Caco-2 (cell line): ENCODE measurements around the gene RANBP10. TPM values are rescaled to one million over a fixed set of nuclear protein-coding genes. Genes with fewer than 3 reads are reported as not detected.

ENCODE experiments used
- Bru-seq: library from RNA; stranded (reverse); fragments of 400-500 nt; gene quantifications from one replicate; lab custom pipeline; 2021; lab: Mats Ljungman, UMichigan
- BruChase-seq, 2 experiments: library from RNA; stranded (reverse); fragments of 400-500 nt; gene quantifications; one replicate each; lab custom pipeline; 2021; lab: Mats Ljungman, UMichigan
- BruUV-seq: library from RNA; stranded (reverse); fragments of 400-500 nt; replicated peaks from 2 replicates; lab custom pipeline; 2021; lab: Mats Ljungman, UMichigan
- CTCF ChIA-PET: fragments of 300-600 bp; sonication (Branson Sonifier 250); formaldehyde crosslinking; loops from one replicate; lab custom pipeline; 2022; ENCODE audit warnings: antibody characterized with exemption; lab: Charles Lee
- POLR2A ChIA-PET: fragments of 300-600 bp; sonication (Branson Sonifier 250); formaldehyde crosslinking; loops from one replicate; lab custom pipeline; 2022; ENCODE audit warnings: antibody characterized with exemption; lab: Charles Lee
- DNase-seq, 2 experiments: peaks; one replicate each; pipeline versions ENCODE4 v3.0.0 to v3.0.0-alpha.2; 2020 to 2022
- H3K27me3 ChIP-seq: replicated peaks from 2 replicates; pipeline ENCODE4 v1.6.0; 2011; ENCODE audit warnings: low read length; ENCODE audit not compliant: control insufficient read depth, insufficient read depth
- H3K36me3 ChIP-seq: 2 replicates; pipeline ENCODE4 v1.5.1; 2011; ENCODE audit warnings: low read length; ENCODE audit not compliant: control insufficient read depth, insufficient read depth
- H3K4me1 ChIP-seq: fragments of 250-450 bp; sonication (Bioruptor Pico); 2 replicates; pipeline ENCODE4 v1.5.1; 2020; ENCODE audit warnings: mild to moderate bottlenecking
- H3K4me3 ChIP-seq: 2 replicates; pipeline ENCODE4 v1.5.1; 2011; ENCODE audit warnings: low read depth, mild to moderate bottlenecking, control low read depth, low read length
- H3K9me3 ChIP-seq: fragments of 250-450 bp; sonication (Bioruptor Pico); 2 replicates; pipeline ENCODE4 v1.5.1; 2020; ENCODE audit warnings: mild to moderate bottlenecking, moderate library complexity
- H3K27ac Mint-ChIP-seq: one replicate; pipeline ENCODE4 v1.8.0; 2022; ENCODE audit warnings: mixed read lengths; ENCODE audit not compliant: unreplicated experiment
- H3K27me3 Mint-ChIP-seq: one replicate; pipeline ENCODE4 v1.8.0; 2022; ENCODE audit warnings: mixed read lengths; ENCODE audit not compliant: insufficient read depth, unreplicated experiment
- H3K36me3 Mint-ChIP-seq: one replicate; pipeline ENCODE4 v1.8.0; 2022; ENCODE audit warnings: mild to moderate bottlenecking, mixed read lengths; ENCODE audit not compliant: insufficient read depth, unreplicated experiment
- H3K4me1 Mint-ChIP-seq: one replicate; pipeline ENCODE4 v1.8.0; 2022; ENCODE audit warnings: low read depth, mixed read lengths; ENCODE audit not compliant: unreplicated experiment
- H3K4me3 Mint-ChIP-seq: one replicate; pipeline ENCODE4 v1.8.0; 2022; ENCODE audit warnings: mild to moderate bottlenecking, moderate library complexity, mixed read lengths; ENCODE audit not compliant: unreplicated experiment
- H3K9me3 Mint-ChIP-seq: one replicate; pipeline ENCODE4 v1.8.0; 2022; ENCODE audit warnings: mixed read lengths; ENCODE audit not compliant: unreplicated experiment
- CTCF ChIP-seq, 2 experiments: fragments of 200-600 bp in 1 of 2; IDR thresholded peaks; 1 replicate in 1 of 2; 2 replicates in 1 of 2; pipeline versions ENCODE4 v1.5.1 to v1.8.0; 2011 to 2022; ENCODE audit warnings: antibody characterized with exemption in 1 of 2, control low read depth in 1 of 2, inconsistent platforms in 1 of 2, low read depth in 1 of 2, low read length in 1 of 2, mild to moderate bottlenecking in 1 of 2, moderate library complexity in 1 of 2; ENCODE audit not compliant: insufficient read depth in 1 of 2, severe bottlenecking in 1 of 2, unreplicated experiment in 1 of 2
- intact Hi-C: fragments of 100-400 bp; cut with micrococcal nuclease; formaldehyde crosslinking; loops from one replicate; pipeline ENCODE4 v1.10.0; 2022; ENCODE audit not compliant: unreplicated experiment
- long read RNA-seq: library from polyadenylated mRNA; stranded (forward); transcript quantifications from one replicate; pipeline ENCODE4 v2.0.0, GENCODE V29; 2022
- total RNA-seq: library from RNA; stranded (reverse); gene quantifications from 2 replicates; pipeline ENCODE4 v1.2.3, GENCODE V29; 2022

RANBP10 gene
- total RNA-seq (21.8 and 23.8 TPM in 2 replicates), Bru-seq, nascent RNA (percentile 66 among the genes with signal in this experiment), BruChase-seq, experiment 1, labeled RNA remaining after a 2-hour chase (percentile 74 among the genes with signal in this experiment), BruChase-seq, experiment 2, labeled RNA remaining after a 6-hour chase (percentile 76 among the genes with signal in this experiment)
- long read RNA-seq, full-length matches to known transcripts = 6 of 23 reads
- long read RNA-seq, partial matches to known transcripts = 4 of 23 reads
- long read RNA-seq, other reads (novel, unspliced or antisense) = 13 of 23 reads

DNA sequence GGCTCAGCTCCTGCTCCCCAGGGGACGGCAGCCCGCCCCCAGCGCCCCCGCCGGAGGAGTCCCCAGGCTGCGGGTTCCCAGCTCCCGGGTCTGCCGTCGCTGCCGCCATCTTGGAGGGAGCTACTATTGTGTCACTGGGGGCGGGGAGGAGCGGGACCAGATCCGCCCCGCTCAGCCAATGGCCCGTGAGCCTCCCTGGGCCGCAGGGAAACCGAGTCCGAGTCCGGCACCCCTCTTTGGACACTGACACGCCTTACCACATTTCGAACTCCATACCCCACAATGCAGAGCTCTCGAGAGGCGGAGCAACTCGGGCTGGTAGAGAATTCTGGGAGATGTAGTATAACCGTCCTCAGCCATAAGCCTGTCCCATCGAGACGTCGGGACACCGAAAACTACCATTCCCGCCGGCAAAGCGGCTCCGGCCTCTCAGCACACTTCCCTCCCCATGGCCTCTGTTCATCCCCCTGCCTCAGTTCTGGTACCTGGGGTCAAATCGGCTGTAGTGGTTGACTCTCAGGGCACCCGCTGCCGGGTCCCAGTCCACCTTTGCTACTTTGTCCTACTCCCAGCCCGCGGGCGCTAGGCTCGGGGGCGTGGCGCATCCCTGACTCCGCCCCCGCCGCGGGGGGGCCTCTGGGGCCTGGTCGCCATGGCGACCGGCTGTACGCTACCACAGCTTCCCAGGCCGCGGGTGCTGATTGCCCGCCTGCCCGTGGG lies at the start of gene RANBP10, which contains the start of gene TSNAXIP1:
Gene RANBP10, minus strand, starts transcription at position 133 of the 720 bp plus-strand sequence. Its CDS starts 24 bp downstream, at position 109.
Gene TSNAXIP1, plus strand, starts transcription at position 462 of the 720 bp plus-strand sequence. CDS start 261 bp downstream, outside the sequence.
- Histone ChIP-seq H3K36me3 (0 out of 2 replicates have a peak, but pooled peaks cover 1% of the 10 kb centered on the region), H3K27me3 (no peaks in the 10 kb centered on the region), H3K9me3 (no peaks in the 10 kb centered on the region), H3K4me3 (peak within 1 kb of the TSS; percentile 88), H3K4me1 (peaks cover 10% of the 10 kb centered on the region; the same call in 1 of the 2 replicates)
- DNase-seq = peak; percentile 99
- Mint-ChIP-seq H3K36me3 (peaks cover 33% of the 10 kb centered on the region), H3K27ac (peak within 1 kb of the TSS; percentile 81), H3K27me3 (no peaks in the 10 kb centered on the region), H3K4me1 (peaks cover 9% of the 10 kb centered on the region), H3K4me3 (peak within 1 kb of the TSS; percentile 83), H3K9me3 (no peaks in the 10 kb centered on the region)
- intact Hi-C loops = loop anchor here (1.0 to 10.0 kb wide), 5 partner anchors 40 to 282 kb away; partner anchors contain the start of genes CENPT, CTCF, GFOD2 and NUTF2
- ChIA-PET CTCF (interaction anchor here (0.6 to 3.0 kb wide), 26 partner anchors 9 to 737 kb away, joined by 3 to 47 read pairs (median 4); partner anchors contain the start of genes ACD, ATP6V0D1, EDC4 and GFOD2), POLR2A (interaction anchor here (0.5 to 2.0 kb wide), 19 partner anchors 10 to 1848 kb away, joined by 3 to 18 read pairs (median 4); partner anchors contain the start of genes ACD, CENPT, GFOD2 and NFATC3)
- no TSS peak for BruUV-seq
- no peak for TF ChIP-seq CTCF (IDR thresholded peaks at IDR 0.05; ENCODE audit: insufficient read depth in 1 of 2, low read depth in 1 of 2, low read length in 1 of 2, severe bottlenecking in 1 of 2, unreplicated experiment in 1 of 2)

- POLR2A ChIA-PET = interaction anchor here (0.6 kb wide), 1 partner anchor 49 kb away, joined by 5 read pairs; the partner anchor contains the start of gene TSNAXIP1
- intact Hi-C loops = no loop called here
These were observed 49.4 kb upstream of the RANBP10 start for GRCh38 chr16:67855789-67856188.

More at GRCh38 chr16:67855789-67856188, 49.4 kb upstream of the RANBP10 start:
- H3K4me1 ChIP-seq = peaks cover 21% of the 10 kb centered on the region
- no peaks in the 10 kb centered on the region for H3K27me3 ChIP-seq
- Mint-ChIP-seq H3K4me3 (no peak overlapping the region), H3K9me3 (no peaks in the 10 kb centered on the region), H3K27ac (no peak overlapping the region), H3K4me1 (peaks cover 31% of the 10 kb centered on the region), H3K27me3 (no peaks in the 10 kb centered on the region), H3K36me3 (peaks cover 63% of the 10 kb centered on the region)
- no peak overlapping the region for H3K4me3 ChIP-seq
- no TSS peak for BruUV-seq
- H3K9me3 ChIP-seq = no peaks in the 10 kb centered on the region
- no peak for TF ChIP-seq CTCF (IDR thresholded peaks at IDR 0.05; ENCODE audit: insufficient read depth in 1 of 2, low read depth in 1 of 2, low read length in 1 of 2, severe bottlenecking in 1 of 2, unreplicated experiment in 1 of 2)
- CTCF ChIA-PET = interaction anchor here (0.6 to 1.1 kb wide), 8 partner anchors 14 to 365 kb away, joined by 3 to 13 read pairs (median 6); no protein-coding TSS in a partner anchor
- peaks cover 2% of the 10 kb centered on the region; the same call in 1 of the 2 replicates for H3K36me3 ChIP-seq
- DNase-seq = no peak
